Mesendoderm (in vitro differentiated cells): ENCODE results near the gene LGALS13. TPM values are rescaled to one million over a fixed set of nuclear protein-coding genes. Genes with fewer than 3 reads are reported as not detected.

Source experiments
- DNase-seq: peaks from one replicate; pipeline ENCODE4 v3.0.0; 2013
- H2AK5ac ChIP-seq: 2 replicates; pipeline ENCODE4 v1.6.1; 2013; ENCODE audit warnings: low read length, inconsistent platforms
- H2BK120ac ChIP-seq: 2 replicates; pipeline ENCODE4 v1.6.1; 2013; ENCODE audit warnings: low read depth, mild to moderate bottlenecking, low read length, moderate library complexity, mixed read lengths
- H2BK15ac ChIP-seq: replicated peaks from 2 replicates; pipeline ENCODE4 v1.6.1; 2013; ENCODE audit warnings: low read depth, mild to moderate bottlenecking, moderate library complexity
- H2BK5ac ChIP-seq: 2 replicates; pipeline ENCODE4 v1.6.1; 2013; ENCODE audit warnings: low read length, inconsistent platforms
- H3K18ac ChIP-seq: 2 replicates; pipeline ENCODE4 v1.6.1; 2013; ENCODE audit warnings: mild to moderate bottlenecking, low read length, mixed read lengths
- H3K23ac ChIP-seq: one replicate; pipeline ENCODE4 v1.6.1; 2013; ENCODE audit warnings: low read length
- H3K27ac ChIP-seq: 2 replicates; pipeline ENCODE4 v1.5.1; 2013; ENCODE audit warnings: low read depth, mild to moderate bottlenecking, inconsistent platforms, low read length, moderate library complexity
- H3K27me3 ChIP-seq: 2 replicates; pipeline ENCODE4 v1.6.1; 2013; ENCODE audit warnings: low read length, control low read depth, mild to moderate bottlenecking, inconsistent platforms; ENCODE audit not compliant: insufficient read depth, poor library complexity
- H3K36me3 ChIP-seq: 2 replicates; pipeline ENCODE4 v1.6.1; 2013; ENCODE audit warnings: low read length, inconsistent platforms; ENCODE audit not compliant: control insufficient read depth, insufficient read depth
- H3K4ac ChIP-seq: one replicate; pipeline ENCODE4 v1.6.1; 2013; ENCODE audit warnings: low read depth, mild to moderate bottlenecking, low read length, moderate library complexity
- H3K4me1 ChIP-seq: 2 replicates; pipeline ENCODE4 v1.6.1; 2013; ENCODE audit warnings: low read depth, low read length, inconsistent platforms; ENCODE audit not compliant: control insufficient read depth
- H3K4me2 ChIP-seq: 2 replicates; pipeline ENCODE4 v1.6.1; 2013; ENCODE audit warnings: low read length
- H3K4me3 ChIP-seq: 2 replicates; pipeline ENCODE4 v1.5.1; 2013; ENCODE audit warnings: mild to moderate bottlenecking, low read length
- H3K56ac ChIP-seq: one replicate; pipeline ENCODE4 v1.6.1; 2013; ENCODE audit warnings: low read length
- H3K79me1 ChIP-seq: 2 replicates; pipeline ENCODE4 v1.6.1; 2013; ENCODE audit warnings: low read length, inconsistent platforms
- H3K79me2 ChIP-seq: 2 replicates; pipeline ENCODE4 v1.6.1; 2013; ENCODE audit warnings: mild to moderate bottlenecking, low read length; ENCODE audit not compliant: control insufficient read depth, insufficient read depth
- H3K9ac ChIP-seq: 2 replicates; pipeline ENCODE4 v1.6.1; 2013; ENCODE audit warnings: low read length, inconsistent platforms
- H4K5ac ChIP-seq: one replicate; pipeline ENCODE4 v1.6.1; 2013; ENCODE audit warnings: low read length
- H4K8ac ChIP-seq: one replicate; pipeline ENCODE4 v1.6.1; 2013; ENCODE audit warnings: low read depth, mild to moderate bottlenecking, control low read depth, low read length, moderate library complexity
- WGBS: extraction: QIAGEN DNeasy Blood & Tissue Kit; methylation state at CpG from one replicate; pipeline ENCODE4 v1.1.7; 2013; ENCODE audit warnings: low lambda C conversion rate, missing lambda C conversion rate; ENCODE audit not compliant: insufficient coverage; ENCODE audit errors: extremely low coverage; 5-methylcytosine and 5-hydroxymethylcytosine counted together
- small RNA-seq: library from polyadenylated mRNA; stranded (forward); fragments of <200 nt; extraction: miRNeasy Mini kit (QIAGEN cat#:217004); gene quantifications from one replicate; pipeline ENCODE3, GENCODE V24; 2013; ENCODE audit not compliant: insufficient read depth

Gene LGALS13

DNA sequence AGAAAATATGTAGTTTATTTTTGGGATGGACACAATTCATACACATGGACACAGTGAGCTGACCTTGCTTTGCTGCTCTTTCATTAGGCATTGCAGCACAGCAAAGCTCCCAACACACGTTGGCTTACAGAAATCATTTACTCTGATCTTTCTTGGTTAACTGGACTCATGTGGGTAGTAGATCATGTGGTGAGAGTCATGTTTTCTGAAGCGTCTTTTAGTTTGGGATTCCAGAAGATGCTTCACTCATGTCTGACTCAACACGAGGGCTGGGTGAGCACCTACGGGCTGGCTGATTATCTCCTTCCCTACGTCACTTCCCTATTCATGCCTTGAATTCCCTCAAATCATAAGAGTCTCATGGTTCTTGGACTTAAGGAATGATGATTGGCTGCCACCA, 41.3 kb downstream of the LGALS13 start:
- Histone ChIP-seq H3K23ac (no peak overlapping the region), H3K4me2 (no peak overlapping the region), H4K5ac (no peak overlapping the region), H2BK5ac (no peak overlapping the region), H3K4ac (no peak overlapping the region), H3K56ac (no peak overlapping the region), H3K9ac (no peak overlapping the region), H3K27me3 (no peaks in the 10 kb centered on the region), H4K8ac (no peak overlapping the region), H3K4me1 (no peaks in the 10 kb centered on the region), H3K79me2 (no peaks in the 10 kb centered on the region), H2BK120ac (no peak overlapping the region), H2BK15ac (no peak overlapping the region), H3K18ac (no peak overlapping the region), H3K79me1 (no peaks in the 10 kb centered on the region), H2AK5ac (no peak overlapping the region), H3K27ac (no peak overlapping the region), H3K36me3 (no peaks in the 10 kb centered on the region), H3K4me3 (no peak overlapping the region)
- no peak for DNase-seq
- no CpG with 5 or more reads among the region's 5 CpGs for WGBS

DNA sequence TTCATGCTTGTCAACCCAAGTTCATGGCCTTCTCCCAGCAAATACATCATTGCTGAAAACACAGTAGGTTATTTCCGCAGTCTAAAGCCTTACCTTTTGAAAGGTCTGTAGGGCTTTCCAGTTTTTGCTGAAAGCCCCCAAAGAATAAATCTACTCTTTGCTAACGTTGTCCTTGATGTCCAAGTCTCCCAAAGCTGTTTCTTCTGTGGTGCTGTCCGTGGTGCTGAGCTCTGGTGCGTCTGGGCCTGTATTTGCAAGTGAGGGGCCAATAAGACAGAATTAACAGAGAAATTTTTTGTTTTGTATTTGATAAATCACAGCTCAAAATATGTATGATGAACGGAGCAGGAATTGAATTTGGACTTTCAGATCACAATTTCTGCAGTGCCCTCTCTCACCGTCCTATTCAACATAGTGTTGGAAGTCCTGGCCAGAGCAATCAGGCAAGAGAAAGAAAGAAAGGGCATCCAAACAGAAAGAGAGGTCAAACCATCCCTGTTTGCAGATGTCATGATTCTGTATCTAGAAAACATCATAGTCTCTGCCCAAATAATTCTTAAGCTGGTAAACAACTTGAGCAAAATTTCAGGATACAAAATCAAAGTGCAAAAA, 43.6 kb downstream of the LGALS13 start:
- no peak overlapping the region for H2AK5ac ChIP-seq

DNA sequence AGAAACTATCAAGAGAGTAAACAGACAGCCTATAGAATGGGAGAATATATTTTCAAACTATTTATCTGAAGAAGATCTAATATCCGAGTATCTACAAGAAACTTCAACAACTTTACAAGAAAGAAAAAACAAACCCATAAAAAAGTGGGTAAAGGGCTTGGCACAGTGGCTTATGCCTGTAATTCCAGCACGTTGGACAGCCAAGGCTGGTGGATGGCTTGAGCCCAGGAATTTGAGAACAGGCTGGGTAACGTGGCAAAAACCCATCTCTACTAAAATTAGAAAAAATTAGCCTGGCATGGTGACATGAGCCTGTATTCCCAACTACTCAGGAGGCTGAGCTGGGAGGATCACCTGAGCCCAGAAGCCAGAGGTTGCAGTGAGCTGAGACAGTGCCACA, 45.6 kb downstream of the LGALS13 start:
- Histone ChIP-seq H3K36me3 (no peaks in the 10 kb centered on the region), H3K4me1 (no peaks in the 10 kb centered on the region), H3K18ac (no peak overlapping the region), H3K79me2 (no peaks in the 10 kb centered on the region), H4K8ac (no peak overlapping the region), H3K79me1 (no peaks in the 10 kb centered on the region), H3K27ac (no peak overlapping the region), H3K9ac (no peak overlapping the region), H2BK120ac (no peak overlapping the region), H3K23ac (no peak overlapping the region), H2BK5ac (no peak overlapping the region), H3K4me3 (no peak overlapping the region), H3K4ac (no peak overlapping the region), H2AK5ac (no peak overlapping the region), H3K56ac (no peak overlapping the region), H3K4me2 (no peak overlapping the region), H2BK15ac (no peak overlapping the region), H3K27me3 (no peaks in the 10 kb centered on the region), H4K5ac (no peak overlapping the region)
- WGBS: no CpG with 5 or more reads among the region's 3 CpGs
- DNase-seq: no peak

More for the DNA sequence above, 43.6 kb downstream of the LGALS13 start:
- no CpG with 5 or more reads among the region's 6 CpGs for WGBS
- no peak overlapping the region for H2BK5ac ChIP-seq
- H3K23ac ChIP-seq: no peak overlapping the region
- no peak overlapping the region for H3K18ac ChIP-seq
- H3K56ac ChIP-seq: no peak overlapping the region
- no peak overlapping the region for H3K9ac ChIP-seq
- H3K79me1 ChIP-seq: no peaks in the 10 kb centered on the region
- no peak overlapping the region for H3K4ac ChIP-seq
- H3K27ac ChIP-seq: no peak overlapping the region
- H3K79me2 ChIP-seq: no peaks in the 10 kb centered on the region
- H3K4me1 ChIP-seq: no peaks in the 10 kb centered on the region
- DNase-seq: peak; percentile 40
- no peak overlapping the region for H3K4me2 ChIP-seq
- H2BK15ac ChIP-seq: no peak overlapping the region
- H3K27me3 ChIP-seq: no peaks in the 10 kb centered on the region
- H4K5ac ChIP-seq: no peak overlapping the region
- no peaks in the 10 kb centered on the region for H3K36me3 ChIP-seq
- no peak overlapping the region for H2BK120ac ChIP-seq
- no peak overlapping the region for H3K4me3 ChIP-seq
- no peak overlapping the region for H4K8ac ChIP-seq

DNA sequence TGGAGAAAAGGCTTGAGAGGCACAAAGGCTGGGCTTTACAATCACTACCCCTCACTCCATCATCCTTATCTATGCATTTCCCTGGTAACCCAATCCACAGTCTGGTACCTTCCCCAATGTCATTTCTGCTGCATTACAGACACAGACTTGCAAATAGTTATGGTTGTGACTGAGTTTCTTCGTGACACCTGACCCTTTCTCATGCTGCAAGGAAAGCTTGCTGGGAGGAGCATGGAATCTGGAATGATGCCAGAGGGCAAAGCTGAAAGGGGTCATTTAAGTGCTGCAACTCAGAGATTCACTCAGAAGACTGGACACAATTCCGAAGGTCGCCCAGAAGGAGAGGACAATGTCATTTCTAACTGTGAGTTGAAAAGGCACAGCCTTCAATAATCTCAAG, 53.3 kb downstream of the LGALS13 start, which contains the start of gene LGALS16:
TSS of gene LGALS16 (plus strand) at position 301 of the 400 bp plus-strand sequence. CDS start at position 350, 49 bp downstream.
- no peaks in the 10 kb centered on the region for H3K79me2 ChIP-seq
- no peak within 1 kb of the TSS for H3K18ac ChIP-seq
- no peak within 1 kb of the TSS for H3K4me3 ChIP-seq
- H4K8ac ChIP-seq: no peak within 1 kb of the TSS
- DNase-seq: no peak
- H3K27ac ChIP-seq: no peak within 1 kb of the TSS
- no peak within 1 kb of the TSS for H3K56ac ChIP-seq
- H2BK15ac ChIP-seq: no peak within 1 kb of the TSS
- no CpG with 5 or more reads among the region's 3 CpGs for WGBS
- no peaks in the 10 kb centered on the region for H3K79me1 ChIP-seq
- H3K9ac ChIP-seq: no peak within 1 kb of the TSS
- no peak within 1 kb of the TSS for H3K23ac ChIP-seq
- H2BK120ac ChIP-seq: no peak within 1 kb of the TSS
- H3K4ac ChIP-seq: no peak within 1 kb of the TSS
- H3K4me2 ChIP-seq: no peak within 1 kb of the TSS
- H2AK5ac ChIP-seq: no peak within 1 kb of the TSS
- no peak within 1 kb of the TSS for H2BK5ac ChIP-seq
- H3K27me3 ChIP-seq: no peaks in the 10 kb centered on the region
- no peaks in the 10 kb centered on the region for H3K4me1 ChIP-seq
- no peaks in the 10 kb centered on the region for H3K36me3 ChIP-seq
- H4K5ac ChIP-seq: no peak within 1 kb of the TSS

Small RNAs within 50 kb of the gene (small RNA-seq; reads per million reads assigned to genes)
- gene AC005176.2: not detected
- gene RPS29P24: not detected
- not detected for gene RPS29P25
- gene RPS29P26: not detected
- gene RPS29P30: not detected
